UCSD-AML1 (cell line): ENCODE data around the gene PIK3R2.

Experiments used
- DNase-seq: peaks from one replicate; lab custom pipeline; 2025; ENCODE audit not compliant: unreplicated experiment; lab: John Stamatoyannopoulos, UW

PIK3R2 gene

DNA sequence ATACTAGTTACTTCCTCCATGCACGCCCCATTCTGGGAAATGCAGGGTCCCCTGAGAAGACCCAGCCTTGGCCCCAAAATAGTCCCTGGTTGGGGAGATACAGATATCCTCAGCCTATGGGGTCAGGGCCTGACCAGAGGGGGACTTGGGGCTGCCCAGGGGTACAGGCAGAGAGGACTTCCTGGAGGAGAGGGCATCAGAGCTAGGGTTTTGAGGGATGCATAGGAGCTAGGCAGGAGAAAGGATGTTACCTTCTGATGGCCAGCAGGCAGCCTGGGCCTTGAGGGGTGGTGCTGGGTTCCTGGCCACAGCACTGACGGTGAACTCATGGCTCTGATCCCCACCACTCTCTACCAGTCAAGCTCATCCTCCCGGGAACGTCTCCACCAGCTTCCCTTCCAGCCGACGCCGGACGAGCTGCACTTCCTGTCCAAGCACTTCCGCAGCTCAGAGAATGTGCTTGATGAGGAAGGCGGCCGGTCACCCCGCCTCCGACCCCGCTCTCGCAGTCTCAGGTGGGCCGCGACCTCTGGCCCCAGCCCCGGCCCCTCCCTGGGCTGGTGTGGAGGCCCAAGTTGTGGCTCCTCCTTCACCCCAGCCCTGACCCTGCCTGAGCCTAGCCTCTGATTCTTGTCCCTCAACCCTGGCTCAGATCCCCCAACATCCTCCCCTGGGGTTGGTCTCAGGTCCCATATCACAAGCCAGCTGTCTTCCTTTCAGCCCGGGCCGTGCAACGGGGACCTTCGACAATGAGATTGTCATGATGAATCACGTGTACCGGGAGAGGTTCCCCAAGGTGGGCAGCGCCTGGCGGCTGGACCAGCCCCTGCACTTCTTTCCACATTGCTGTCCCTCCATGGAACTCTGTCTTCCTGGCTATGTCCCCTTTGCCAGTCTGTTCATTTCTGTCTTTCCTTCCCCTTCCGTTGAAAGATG lies 29.8 kb upstream of the PIK3R2 start:
- DNase-seq = peak; percentile 46

DNA sequence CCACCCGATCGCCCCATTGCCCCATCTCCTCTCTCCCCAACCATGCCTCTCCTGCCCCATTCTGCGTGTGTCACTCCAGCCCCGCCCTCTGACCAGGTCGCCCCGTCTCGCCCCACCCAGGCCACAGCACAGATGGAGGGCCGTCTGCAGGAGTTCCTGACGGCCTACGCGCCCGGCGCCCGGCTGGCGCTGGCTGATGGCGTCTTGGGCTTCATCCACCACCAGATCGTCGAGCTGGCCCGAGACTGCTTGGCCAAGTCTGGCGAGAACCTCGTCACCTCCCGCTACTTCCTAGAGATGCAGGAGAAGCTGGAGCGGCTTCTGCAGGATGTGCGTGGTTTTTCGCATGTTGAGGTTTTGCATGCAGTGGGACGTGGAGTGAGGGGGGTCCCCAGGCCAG lies 29.1 kb upstream of the PIK3R2 start:
- DNase-seq = no peak

- no peak for DNase-seq
Observed at GRCh38 chr19:18126097-18126496, 26.9 kb upstream of the PIK3R2 start.

- DNase-seq = peak; percentile 72
Observed at GRCh38 chr19:18128044-18128443, 24.9 kb upstream of the PIK3R2 start.

- no peak for DNase-seq
Observed at GRCh38 chr19:18128805-18129204, 24.2 kb upstream of the PIK3R2 start.

- no peak for DNase-seq
Observed at GRCh38 chr19:18130523-18131242, 22.3 kb upstream of the PIK3R2 start.

- DNase-seq = no peak
Observed at GRCh38 chr19:18131841-18132596, 20.9 kb upstream of the PIK3R2 start.

DNA sequence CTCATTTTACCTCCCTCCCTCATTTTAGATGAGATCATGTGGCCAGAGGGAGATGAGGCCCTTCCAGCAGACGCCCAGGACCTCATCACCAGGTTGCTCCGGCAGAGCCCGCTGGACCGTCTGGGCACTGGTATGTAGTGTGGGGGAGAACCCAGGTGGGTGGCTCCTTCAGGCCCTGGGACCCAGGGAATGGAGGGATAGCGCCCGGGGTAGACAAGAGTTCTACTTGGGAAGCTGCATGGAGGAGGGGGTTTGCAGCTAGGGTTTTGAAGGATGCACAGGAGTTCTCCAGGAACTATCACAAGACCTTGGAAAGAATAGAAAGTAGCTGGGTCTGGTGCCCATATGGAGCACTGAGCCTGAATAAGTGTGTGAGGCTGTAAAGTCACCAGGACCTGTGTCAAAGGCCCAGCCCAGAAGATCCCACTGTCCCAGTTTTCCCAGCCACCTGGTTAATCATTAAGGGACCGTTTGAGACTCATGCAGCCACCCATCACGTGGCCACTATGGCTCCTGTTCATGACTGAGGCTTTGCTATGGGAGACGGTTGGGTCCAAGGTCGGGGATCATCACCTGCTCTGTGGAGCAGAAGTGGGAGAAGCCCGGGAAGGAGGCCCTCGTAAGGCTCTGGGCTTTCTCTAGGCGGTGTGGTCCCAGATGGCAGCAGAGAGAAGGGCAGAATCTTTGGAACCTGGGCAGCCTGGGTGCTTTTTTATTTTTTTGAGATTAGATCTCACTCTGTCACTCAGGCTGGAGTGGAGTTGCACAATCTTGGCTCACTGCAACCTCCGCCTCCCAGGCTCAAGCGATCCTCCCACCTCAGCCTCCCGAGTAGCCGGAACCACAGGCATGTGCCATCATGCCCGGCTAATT lies 17.0 kb upstream of the PIK3R2 start:
- DNase-seq = no peak

- DNase-seq = no peak
Observed at GRCh38 chr19:18137242-18137641, 15.7 kb upstream of the PIK3R2 start.

- DNase-seq = no peak
Observed at GRCh38 chr19:18137657-18138339, 15.2 kb upstream of the PIK3R2 start.

- no peak for DNase-seq
Observed at GRCh38 chr19:18140473-18140872, 12.5 kb upstream of the PIK3R2 start.

DNA sequence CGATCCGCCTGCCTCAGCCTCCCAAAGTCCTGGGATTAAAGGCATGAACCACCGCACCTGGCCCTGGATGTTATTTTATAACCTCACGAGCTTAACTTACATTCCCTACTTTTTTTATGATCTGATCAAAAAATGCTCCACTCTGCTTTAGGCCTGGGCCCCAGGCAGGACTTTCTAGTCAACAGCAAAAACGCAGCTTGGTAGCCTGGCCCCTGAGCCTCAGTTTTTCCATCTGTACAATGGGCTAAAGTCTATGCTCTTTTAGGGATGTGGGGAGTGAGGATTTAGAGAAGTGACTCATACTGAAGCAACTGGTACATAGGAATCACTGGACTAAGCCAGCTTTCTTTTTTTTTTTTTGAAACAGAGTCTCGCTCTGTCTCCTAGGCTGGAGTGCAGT lies 11.9 kb upstream of the PIK3R2 start:
- no peak for DNase-seq

DNA sequence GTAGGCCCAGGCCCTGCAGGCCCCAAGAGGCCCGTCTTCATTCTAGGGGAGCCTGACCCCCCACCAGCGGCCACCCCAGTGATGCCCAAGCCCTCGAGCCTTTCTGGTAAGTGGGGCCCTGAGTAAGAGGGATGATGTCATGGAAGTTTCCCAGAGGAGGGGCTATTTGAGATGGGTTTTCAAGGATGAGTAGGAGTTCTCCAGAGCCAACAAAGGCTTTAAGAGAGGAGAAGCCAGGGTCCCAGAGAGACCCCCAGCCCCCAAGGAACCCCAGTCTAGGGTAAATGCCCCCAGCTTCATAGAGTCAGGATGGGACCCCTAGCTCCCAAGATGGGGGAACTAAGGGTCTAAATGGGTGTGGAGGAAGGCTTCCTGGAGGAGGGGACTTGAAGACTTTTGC lies 9.1 kb upstream of the PIK3R2 start:
- DNase-seq = no peak

DNA sequence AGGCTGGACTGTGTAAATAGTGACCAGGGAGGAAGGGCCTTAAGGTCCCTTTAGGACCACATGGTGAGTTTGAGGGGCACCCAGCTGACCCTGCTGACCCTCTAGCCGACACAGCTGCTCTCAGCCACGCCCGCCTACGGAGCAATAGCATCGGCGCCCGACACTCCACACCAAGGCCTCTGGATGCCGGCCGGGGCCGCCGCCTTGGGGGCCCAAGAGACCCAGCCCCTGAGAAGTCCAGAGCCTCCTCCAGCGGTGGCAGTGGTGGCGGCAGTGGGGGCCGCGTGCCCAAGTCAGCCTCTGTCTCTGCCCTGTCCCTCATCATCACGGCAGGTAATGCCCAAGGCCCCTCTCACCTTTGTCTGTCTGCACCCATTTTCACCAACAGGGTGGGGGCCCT lies 8.6 kb upstream of the PIK3R2 start:
- DNase-seq = no peak

GRCh38 chr19:18144906-18145305 lies 8.1 kb upstream of the PIK3R2 start:
- DNase-seq = no peak

DNA sequence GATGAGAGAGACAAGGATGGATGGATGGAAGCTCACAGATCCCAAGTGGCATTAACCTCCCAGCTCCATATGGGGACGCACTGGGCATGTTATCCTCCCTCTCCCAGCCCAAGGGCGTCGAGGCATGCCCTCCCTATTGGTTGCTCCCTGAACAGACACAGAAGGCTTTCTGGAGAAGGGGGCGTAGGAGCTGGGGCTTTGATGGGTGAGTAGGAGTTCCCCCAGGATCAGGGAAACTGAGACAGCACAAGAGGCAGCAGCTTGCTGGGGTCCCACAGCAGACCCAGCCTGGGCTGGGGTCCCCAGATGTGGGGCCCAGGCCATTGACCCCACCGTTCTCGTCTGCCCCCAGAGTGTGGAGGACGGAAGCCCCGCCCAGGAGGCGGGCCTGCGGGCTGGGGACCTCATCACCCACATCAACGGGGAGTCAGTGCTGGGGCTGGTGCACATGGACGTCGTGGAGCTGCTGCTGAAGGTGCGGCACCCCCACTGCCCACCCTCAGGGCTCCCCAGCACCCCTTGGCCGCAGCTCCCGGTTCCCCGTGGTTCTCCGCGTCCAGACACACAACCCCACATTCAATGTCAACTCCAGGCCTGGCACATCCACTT lies 7.5 kb upstream of the PIK3R2 start:
- DNase-seq = no peak

- no peak for DNase-seq
Observed at GRCh38 chr19:18147396-18147795, 5.6 kb upstream of the PIK3R2 start.

GRCh38 chr19:18149596-18149975 lies 3.4 kb upstream of the PIK3R2 start:
- no peak for DNase-seq

GRCh38 chr19:18150776-18151624 lies 2.0 kb upstream of the PIK3R2 start:
- DNase-seq = no peak
